Transverse colon (tissue), 3 donors: ENCODE measurements around the gene GINS1.

Experiments used
- EP300 ChIP-seq: sonication (generic); formaldehyde crosslinking; IDR thresholded peaks from one replicate; pipeline ENCODE4 v1.6.1; 2017; ENCODE audit warnings: antibody characterized with exemption, low read depth
- TF ChIP-seq, protein P1 (sequence below), 5 experiments: fragments of 200-600 bp in 3 of 5; fragments of 450-650 bp in 2 of 5; sonication (generic) in 3 of 5; IDR thresholded peaks; 1 replicate in 2 of 5; 2 replicates in 3 of 5; pipeline ENCODE4 v1.5.1; 2016 to 2017; ENCODE audit warnings: antibody characterized with exemption in 5 of 5, inconsistent platforms in 3 of 5, mild to moderate bottlenecking in 2 of 5, moderate library complexity in 1 of 5

DNA sequence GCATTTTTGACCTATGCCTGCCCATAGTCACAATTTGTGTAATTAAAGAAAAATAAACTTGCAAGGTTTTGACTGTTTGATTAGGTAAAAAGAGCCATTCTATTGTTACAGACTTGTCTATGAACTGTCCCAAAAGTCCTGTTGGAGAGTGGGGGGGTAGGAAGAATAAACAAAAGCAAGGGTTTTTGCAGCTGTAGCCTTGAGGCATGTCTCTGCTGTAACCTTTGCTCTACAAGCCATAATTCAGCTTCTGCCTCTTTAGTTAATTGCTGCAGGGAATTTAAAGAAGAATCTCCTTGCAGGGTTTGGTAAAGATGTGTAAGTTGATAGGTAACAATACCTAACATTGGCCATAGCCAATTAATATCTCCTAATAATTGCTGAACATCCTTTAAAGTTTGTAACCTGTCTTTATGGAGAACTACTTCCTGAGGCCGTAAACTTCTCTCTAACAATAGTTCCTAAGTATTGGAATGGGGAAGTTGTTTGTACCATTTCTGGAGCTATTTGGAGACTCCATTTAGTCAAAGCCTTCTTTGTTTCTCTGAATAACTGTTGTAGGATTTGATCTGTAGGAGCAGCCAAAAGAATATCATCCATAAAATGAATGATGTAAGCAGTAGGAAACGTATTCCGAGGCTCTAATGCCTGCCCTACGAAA is 9.0 kb upstream of the GINS1 start:
- TF ChIP-seq, protein P1, sequence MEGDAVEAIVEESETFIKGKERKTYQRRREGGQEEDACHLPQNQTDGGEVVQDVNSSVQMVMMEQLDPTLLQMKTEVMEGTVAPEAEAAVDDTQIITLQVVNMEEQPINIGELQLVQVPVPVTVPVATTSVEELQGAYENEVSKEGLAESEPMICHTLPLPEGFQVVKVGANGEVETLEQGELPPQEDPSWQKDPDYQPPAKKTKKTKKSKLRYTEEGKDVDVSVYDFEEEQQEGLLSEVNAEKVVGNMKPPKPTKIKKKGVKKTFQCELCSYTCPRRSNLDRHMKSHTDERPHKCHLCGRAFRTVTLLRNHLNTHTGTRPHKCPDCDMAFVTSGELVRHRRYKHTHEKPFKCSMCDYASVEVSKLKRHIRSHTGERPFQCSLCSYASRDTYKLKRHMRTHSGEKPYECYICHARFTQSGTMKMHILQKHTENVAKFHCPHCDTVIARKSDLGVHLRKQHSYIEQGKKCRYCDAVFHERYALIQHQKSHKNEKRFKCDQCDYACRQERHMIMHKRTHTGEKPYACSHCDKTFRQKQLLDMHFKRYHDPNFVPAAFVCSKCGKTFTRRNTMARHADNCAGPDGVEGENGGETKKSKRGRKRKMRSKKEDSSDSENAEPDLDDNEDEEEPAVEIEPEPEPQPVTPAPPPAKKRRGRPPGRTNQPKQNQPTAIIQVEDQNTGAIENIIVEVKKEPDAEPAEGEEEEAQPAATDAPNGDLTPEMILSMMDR (IDR thresholded peaks at IDR 0.05): no peak
- TF ChIP-seq EP300: no peak
